NCI-H69 (cell line): ENCODE data around the gene DGKI.

Experiments
- DNase-seq: peaks from one replicate; lab custom pipeline; 2025; lab: John Stamatoyannopoulos, UW

The DGKI gene

GRCh38 chr7:137408126-137408525 lies 438.6 kb downstream of the DGKI start:
- no peak for DNase-seq

- no peak for DNase-seq
These were observed 439.7 kb downstream of the DGKI start for GRCh38 chr7:137407078-137407477.

- DNase-seq, result no peak
These were observed 442.0 kb downstream of the DGKI start for GRCh38 chr7:137404660-137405317.

GRCh38 chr7:137403353-137403695 lies 443.4 kb downstream of the DGKI start:
- no peak for DNase-seq

DNA sequence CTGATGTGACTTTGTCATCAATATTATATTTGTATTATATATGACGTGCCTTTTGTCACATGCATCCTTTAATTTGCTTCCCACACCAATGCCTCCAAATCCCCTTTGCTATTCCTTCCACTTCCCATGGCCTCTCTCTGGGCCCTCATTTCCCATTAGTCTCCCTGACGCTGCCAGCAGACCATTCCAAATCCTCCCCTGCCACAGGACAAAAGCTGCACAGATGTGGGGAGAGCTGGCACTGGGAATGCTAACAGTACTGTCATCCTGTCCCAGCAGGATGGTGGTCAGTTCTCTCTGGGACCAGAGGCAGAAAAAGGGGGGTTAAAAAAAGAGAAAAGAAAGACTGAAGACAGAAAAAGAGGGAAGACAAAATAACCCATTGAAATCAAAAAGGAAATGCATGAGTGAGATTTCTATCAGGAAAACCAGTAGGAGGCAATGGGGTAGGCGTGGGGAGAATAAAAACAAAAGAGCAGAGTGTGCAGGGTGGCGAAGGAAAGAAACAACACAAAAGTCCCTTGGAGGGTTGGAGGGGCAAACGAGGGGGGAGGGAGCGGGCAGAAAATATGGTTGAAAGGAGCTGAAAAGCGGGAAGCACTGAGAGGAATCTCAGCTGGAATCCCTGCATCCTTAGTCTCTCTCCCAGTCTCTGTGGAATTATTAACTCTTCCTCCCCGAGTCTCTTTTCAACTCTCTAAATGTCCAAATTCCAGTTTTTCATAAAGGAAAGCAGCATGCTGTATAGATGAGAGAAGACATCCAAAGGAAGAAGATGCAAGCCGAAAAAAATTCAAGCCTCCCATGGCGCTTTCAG lies 444.0 kb downstream of the DGKI start:
- DNase-seq, result peak; percentile 42

- peak; percentile 18 for DNase-seq
These were observed 446.6 kb downstream of the DGKI start for GRCh38 chr7:137399827-137400823.

- DNase-seq, result no peak
These were observed 450.7 kb downstream of the DGKI start for GRCh38 chr7:137396051-137396450.

GRCh38 chr7:137395420-137395819 lies 451.4 kb downstream of the DGKI start:
- DNase-seq, result peak; percentile 94

GRCh38 chr7:137393570-137393969 lies 453.2 kb downstream of the DGKI start:
- no peak for DNase-seq

DNA sequence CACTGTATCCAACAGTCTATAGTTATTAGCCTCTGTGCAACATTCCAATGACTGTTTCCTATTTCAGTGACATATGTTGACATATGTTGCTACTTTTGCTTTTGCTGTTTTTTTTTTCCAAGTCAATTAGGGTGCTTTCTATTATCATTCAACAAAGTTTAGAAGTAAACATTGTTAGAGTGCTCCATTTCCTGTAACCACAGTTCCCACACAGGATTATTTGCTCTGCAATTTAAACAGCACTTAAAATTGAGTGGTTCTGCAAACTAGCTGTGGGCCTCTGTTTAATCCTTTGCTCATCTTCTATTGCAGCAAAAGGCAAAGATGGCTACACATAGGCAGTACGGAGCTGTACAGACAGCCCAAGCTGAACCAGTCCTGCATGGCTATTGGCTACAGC lies 456.7 kb downstream of the DGKI start:
- DNase-seq, result peak; percentile 70

DNA sequence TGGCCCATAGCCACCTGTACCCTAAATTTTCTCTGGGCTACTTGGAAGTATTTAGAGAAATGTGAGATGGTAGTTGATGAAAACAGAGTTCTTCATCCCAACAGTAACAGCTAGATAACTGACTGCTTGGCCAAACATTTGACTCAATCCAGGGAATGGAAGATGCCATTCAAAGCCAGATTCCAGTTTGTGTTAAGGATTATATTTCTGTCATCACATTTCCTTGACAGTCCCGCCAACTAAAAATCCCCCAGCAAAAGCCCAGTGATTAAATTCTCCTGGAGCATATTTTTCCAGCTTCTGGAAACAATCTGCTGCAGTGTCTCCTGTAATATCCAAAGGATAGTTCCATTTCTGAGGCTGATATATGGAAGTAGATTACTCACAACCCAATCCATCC lies 457.9 kb downstream of the DGKI start:
- no peak for DNase-seq

DNA sequence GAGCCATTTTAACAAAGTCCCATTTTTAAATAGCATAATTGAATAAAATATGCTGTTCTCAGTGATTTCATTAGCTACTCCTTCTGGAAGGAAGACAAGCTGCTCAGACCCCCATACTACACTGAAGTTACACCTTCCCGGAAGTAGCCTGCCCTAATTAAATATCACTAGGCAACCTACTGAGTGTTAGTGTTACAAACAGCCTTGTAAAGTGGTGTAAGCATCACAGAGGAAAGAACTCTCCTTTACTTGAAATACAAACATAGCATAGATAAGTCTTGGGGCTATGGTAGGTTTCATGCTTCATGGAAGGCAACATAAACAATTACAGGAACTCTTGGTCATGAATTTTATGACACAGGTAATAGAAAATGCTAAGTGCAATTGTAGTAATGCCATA lies 459.8 kb downstream of the DGKI start:
- no peak for DNase-seq

- no peak for DNase-seq
These were observed 465.7 kb downstream of the DGKI start for GRCh38 chr7:137381045-137381444.

DNA sequence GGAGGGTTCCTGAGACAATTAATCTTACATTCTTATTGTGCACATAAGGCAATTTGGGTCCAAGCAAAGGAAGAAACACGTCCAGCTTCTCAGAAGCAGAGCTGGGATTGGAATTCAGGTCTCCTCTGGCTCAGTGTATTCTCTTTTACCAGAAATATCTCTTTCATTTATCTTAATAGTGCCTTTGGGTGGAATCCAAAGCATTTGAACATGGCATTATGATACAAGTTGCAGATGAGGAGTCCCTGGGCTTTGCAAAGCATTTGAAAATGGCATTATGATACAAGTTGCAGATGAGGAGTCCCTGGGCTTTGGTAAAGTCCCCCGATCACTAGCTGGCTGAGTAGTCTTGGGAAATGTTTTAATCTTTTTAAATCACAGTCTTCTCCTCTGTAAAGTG lies 473.3 kb downstream of the DGKI start:
- DNase-seq, result no peak

DNA sequence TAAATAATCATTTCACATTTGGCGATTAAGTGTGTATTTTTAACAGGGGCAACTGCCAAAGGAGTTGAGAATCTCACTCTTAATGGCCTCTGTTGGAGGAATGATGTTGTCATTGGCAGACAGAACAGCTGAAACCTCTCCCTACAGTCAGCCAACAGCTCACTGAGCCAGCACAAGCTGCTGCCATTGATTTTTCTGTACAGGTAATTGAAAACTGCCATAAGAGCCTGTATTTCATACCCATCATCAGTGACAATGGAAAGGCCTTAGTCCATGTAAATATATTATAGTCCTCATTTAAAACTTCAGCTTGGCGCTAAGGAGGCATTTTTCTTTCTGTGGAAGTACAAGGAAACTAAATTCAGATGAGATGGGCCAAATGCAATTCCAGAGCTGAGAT lies 475.2 kb downstream of the DGKI start:
- DNase-seq, result no peak

DNA sequence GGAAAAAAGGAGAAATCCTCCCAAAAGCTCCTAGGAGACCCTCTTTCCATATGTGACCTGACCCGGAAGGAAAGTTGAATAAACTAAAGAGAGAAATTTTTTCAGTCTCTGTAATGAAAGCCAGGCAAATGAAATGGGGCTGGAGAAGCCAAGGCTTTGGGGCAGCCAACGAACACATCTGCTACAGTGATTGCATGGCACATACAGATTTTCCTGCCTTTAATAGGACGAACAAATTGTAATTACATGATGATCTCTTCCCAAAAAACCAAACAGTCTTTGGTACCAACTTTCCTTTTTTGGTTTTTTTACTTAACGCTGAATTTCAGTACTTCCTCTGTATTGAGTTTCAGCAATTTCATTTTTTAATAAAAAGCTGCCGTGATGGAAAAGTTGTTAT lies 479.8 kb downstream of the DGKI start:
- DNase-seq, result no peak

DNA sequence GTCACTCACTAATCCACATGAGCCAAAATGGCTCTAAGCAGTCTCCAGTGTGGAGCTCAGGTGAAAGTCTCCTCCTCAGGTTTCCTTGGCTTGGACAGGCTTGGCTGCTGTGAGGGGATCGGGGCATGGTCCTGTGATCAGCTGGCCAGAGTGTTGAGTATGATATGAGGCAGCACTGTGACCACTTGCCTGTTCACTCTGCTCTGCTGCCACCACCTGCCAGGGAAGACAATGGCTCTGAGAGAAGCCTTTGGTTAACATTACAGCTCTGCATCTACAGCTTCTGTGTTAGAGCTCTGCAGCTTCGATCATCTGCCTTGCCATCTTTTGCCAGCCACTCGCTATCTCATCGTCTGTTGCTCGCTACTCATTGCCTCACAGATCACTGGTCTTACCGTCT lies 483.1 kb downstream of the DGKI start:
- no peak for DNase-seq

DNA sequence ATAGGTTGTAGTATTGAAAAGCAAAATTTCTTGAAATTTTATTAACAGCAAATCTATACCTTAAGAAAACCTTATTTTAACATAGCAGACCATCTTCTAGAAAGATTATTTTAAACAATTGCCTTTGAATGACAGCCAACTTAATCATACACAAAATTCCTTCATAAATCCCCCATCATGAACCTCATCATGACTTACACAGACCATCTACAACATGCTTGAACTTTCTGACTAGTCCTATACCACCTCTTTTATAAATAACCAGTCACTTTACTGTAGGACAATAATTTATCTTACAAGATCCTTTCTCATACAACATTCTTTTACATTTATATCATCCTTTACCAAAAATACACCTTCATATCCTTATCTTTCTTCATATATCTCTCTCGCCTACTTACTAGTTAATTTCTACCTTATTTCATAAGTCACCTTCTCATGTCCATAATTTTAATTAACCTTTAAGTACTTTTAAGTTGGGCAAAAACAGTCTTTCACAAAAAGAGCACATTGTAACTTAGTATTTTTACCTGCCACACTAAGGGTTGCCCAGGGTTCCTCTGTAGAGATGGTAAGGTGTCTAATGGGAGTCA lies 486.6 kb downstream of the DGKI start:
- peak; percentile 24 for DNase-seq

GRCh38 chr7:137354961-137355360 lies 491.8 kb downstream of the DGKI start:
- DNase-seq, result no peak

DNA sequence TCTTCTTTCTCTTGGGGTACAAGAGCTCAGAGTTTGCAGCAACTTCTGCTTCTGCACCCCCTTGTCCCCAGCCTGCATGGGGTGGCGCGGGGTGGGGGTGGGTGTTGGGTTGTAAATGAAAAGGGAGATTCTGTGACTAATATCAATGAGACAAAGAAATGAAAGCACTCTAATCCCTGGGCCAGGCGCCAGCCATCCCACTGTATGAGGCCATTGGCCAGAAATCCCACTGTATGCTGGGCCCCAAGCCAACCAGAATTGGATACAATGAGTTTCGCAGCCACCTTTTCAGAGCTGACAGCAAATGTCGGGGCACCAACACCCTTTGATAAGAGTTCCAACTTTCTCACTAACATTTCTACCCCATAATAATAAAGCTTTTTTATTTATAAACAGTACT lies 492.4 kb downstream of the DGKI start:
- DNase-seq, result peak; percentile 76

GRCh38 chr7:137351941-137352340 lies 494.8 kb downstream of the DGKI start:
- DNase-seq, result no peak

DNA sequence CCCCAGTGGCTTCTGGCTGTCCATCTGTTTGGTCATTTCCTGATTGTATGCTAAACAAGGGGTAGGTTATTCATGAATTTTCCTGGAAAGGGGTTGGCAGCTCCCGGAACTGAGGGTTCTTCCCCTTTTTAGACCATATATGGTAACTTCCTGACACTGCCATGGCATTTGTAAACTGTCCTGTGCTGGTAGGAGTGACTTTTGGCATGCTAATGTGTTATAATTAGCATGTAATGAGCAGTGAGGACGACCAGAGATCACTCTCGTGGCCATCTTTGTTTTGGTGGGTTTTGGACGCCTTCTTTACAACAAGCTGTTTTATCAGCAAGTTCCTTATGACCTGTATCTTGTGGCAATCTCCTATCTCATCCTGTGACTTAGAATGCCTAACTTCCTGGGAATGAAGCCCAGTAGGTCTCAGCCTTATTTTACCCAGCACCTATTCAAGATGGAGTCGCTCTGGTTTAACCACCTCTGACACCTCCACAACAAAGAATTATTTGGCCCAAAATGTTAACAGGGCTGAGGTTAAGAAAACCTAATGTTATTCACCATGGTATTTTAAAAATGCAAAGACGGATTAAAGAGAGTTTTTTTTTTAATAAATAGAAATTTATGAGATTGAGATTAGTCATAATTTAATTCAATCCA lies 500.9 kb downstream of the DGKI start:
- DNase-seq, result peak; percentile 27
